ENCODE results near the gene ARHGAP11A.

The ARHGAP11A gene

GRCh38 chr15:32652178-32652577 is 36.9 kb downstream of the ARHGAP11A start:
- in situ Hi-C loops (cut with HindIII; ENCODE audit: low sequenced_read_pairs) = no loop called here

- in situ Hi-C loops (cut with HindIII; ENCODE audit: low sequenced_read_pairs) = no loop called here
These were observed 40.8 kb downstream of the ARHGAP11A start for GRCh38 chr15:32656091-32656490.

- in situ Hi-C loops (cut with HindIII; ENCODE audit: low sequenced_read_pairs) = no loop called here
These were observed 41.2 kb downstream of the ARHGAP11A start for GRCh38 chr15:32656496-32656895.

GRCh38 chr15:32657198-32657883 is 42.0 kb downstream of the ARHGAP11A start:
- in situ Hi-C loops (cut with HindIII; ENCODE audit: low sequenced_read_pairs) = no loop called here

GRCh38 chr15:32657941-32658340 is 42.6 kb downstream of the ARHGAP11A start:
- in situ Hi-C loops (cut with HindIII; ENCODE audit: low sequenced_read_pairs) = no loop called here

GRCh38 chr15:32659340-32660155 is 44.2 kb downstream of the ARHGAP11A start:
- in situ Hi-C loops (cut with HindIII; ENCODE audit: low sequenced_read_pairs) = loop anchor here (5.0 kb wide), 1 partner anchor 78 kb away; no protein-coding TSS in a partner anchor

- in situ Hi-C loops (cut with HindIII; ENCODE audit: low sequenced_read_pairs) = loop anchor here (5.0 kb wide), 1 partner anchor 74 kb away; no protein-coding TSS in a partner anchor
These were observed 48.4 kb downstream of the ARHGAP11A start for GRCh38 chr15:32663671-32664070.

GRCh38 chr15:32664796-32665195 is 49.5 kb downstream of the ARHGAP11A start:
- in situ Hi-C loops (cut with HindIII; ENCODE audit: low sequenced_read_pairs) = loop anchor here (5.0 kb wide), 1 partner anchor 73 kb away; no protein-coding TSS in a partner anchor

- in situ Hi-C loops (cut with HindIII; ENCODE audit: low sequenced_read_pairs) = no loop called here
These were observed 52.0 kb downstream of the ARHGAP11A start for GRCh38 chr15:32667321-32667720.

GRCh38 chr15:32668942-32669341 is 53.6 kb downstream of the ARHGAP11A start:
- in situ Hi-C loops (cut with HindIII; ENCODE audit: low sequenced_read_pairs) = no loop called here

- in situ Hi-C loops (cut with HindIII; ENCODE audit: low sequenced_read_pairs) = no loop called here
These were observed 54.8 kb downstream of the ARHGAP11A start for GRCh38 chr15:32669896-32670611.

- in situ Hi-C loops (cut with HindIII; ENCODE audit: low sequenced_read_pairs) = no loop called here
These were observed 55.3 kb downstream of the ARHGAP11A start for GRCh38 chr15:32670623-32671022.

GRCh38 chr15:32671339-32672325 is 56.3 kb downstream of the ARHGAP11A start:
- in situ Hi-C loops (cut with HindIII; ENCODE audit: low sequenced_read_pairs) = no loop called here

- in situ Hi-C loops (cut with HindIII; ENCODE audit: low sequenced_read_pairs) = no loop called here
These were observed 59.4 kb downstream of the ARHGAP11A start for GRCh38 chr15:32674681-32675080.

GRCh38 chr15:32675466-32675865 is 60.2 kb downstream of the ARHGAP11A start:
- in situ Hi-C loops (cut with HindIII; ENCODE audit: low sequenced_read_pairs) = no loop called here

- in situ Hi-C loops (cut with HindIII; ENCODE audit: low sequenced_read_pairs) = no loop called here
These were observed 60.9 kb downstream of the ARHGAP11A start for GRCh38 chr15:32676169-32676568.

- in situ Hi-C loops (cut with HindIII; ENCODE audit: low sequenced_read_pairs) = no loop called here
These were observed 62.0 kb downstream of the ARHGAP11A start for GRCh38 chr15:32677238-32677750.

GRCh38 chr15:32679298-32679690 is 64.0 kb downstream of the ARHGAP11A start:
- in situ Hi-C loops (cut with HindIII; ENCODE audit: low sequenced_read_pairs) = no loop called here

- in situ Hi-C loops (cut with HindIII; ENCODE audit: low sequenced_read_pairs) = no loop called here
These were observed 67.3 kb downstream of the ARHGAP11A start for GRCh38 chr15:32682569-32682968.
